ENCODE results near the gene LRRC49. TPM values are rescaled to one million over a fixed set of nuclear protein-coding genes. Genes with fewer than 3 reads are reported as not detected.
A peak's percentile ranks its signal among the peaks of the same experiment; 100 is the strongest.

Gene LRRC49
- total RNA-seq, 2 experiments from 2014 or later, result not detected

DNA sequence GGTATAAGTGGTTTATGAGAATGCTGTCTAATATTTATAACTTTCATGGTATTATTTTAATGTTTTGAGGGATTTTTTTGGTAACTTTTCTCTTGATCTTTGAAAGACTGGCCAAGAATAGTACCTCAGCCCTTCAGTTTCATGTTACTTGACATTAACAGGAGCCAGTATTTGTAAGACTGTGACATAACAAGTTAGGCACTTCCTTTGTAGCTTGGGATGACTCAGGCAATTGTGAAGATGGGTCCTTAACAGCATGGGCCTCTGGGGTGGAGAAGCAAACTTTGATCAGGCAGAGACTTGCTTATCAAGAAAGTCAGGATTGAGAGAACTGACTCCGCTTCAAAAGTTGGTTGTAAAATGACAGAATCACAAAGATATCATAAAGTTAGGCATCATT, 9.5 kb downstream of the LRRC49 start:
- ChIA-PET CTCF (ENCODE audit: unreplicated experiment) (no interaction called here), POLR2A (no interaction called here)
- H3K4me2 ChIP-seq (ENCODE audit: low read length), result no peak overlapping the region
- no peak overlapping the region for H3K4me3 ChIP-seq (ENCODE audit: low read depth, low read length, poor library complexity, severe bottlenecking)
- H3K79me2 ChIP-seq (ENCODE audit: insufficient read depth, low read depth, low read length), result no peaks in the 10 kb centered on the region
- intact Hi-C loops (cut with micrococcal nuclease; ENCODE audit: unreplicated experiment), result no loop called here
- H3K4me1 ChIP-seq (ENCODE audit: insufficient read depth, low read length, poor library complexity, severe bottlenecking), result no peaks in the 10 kb centered on the region
- H2AFZ ChIP-seq (ENCODE audit: low read length), result no peak overlapping the region
- H3K27ac ChIP-seq (ENCODE audit: low read depth, low read length, poor library complexity, severe bottlenecking), result no peak overlapping the region
- H3K9me2 ChIP-seq (ENCODE audit: insufficient read depth, low read length), result no peaks in the 10 kb centered on the region
- no peaks in the 10 kb centered on the region for H4K20me1 ChIP-seq (ENCODE audit: insufficient read depth, low read length)
- no peak for DNase-seq (ENCODE audit: low spot score)
- no peak for TF ChIP-seq CTCF (conservative IDR thresholded peaks at IDR 0.05; ENCODE audit: low read length)
- no peak for TF ChIP-seq EZH2phosphoT487 (IDR thresholded peaks at IDR 0.05; ENCODE audit: borderline replicate concordance, low read depth, low read length)
- no TSS peak for BruUV-seq (replicated peaks)
- no peaks in the 10 kb centered on the region for H3K36me3 ChIP-seq (ENCODE audit: insufficient read depth, low read length)
- H3K9me3 ChIP-seq (ENCODE audit: low read length), result no peaks in the 10 kb centered on the region

DNA sequence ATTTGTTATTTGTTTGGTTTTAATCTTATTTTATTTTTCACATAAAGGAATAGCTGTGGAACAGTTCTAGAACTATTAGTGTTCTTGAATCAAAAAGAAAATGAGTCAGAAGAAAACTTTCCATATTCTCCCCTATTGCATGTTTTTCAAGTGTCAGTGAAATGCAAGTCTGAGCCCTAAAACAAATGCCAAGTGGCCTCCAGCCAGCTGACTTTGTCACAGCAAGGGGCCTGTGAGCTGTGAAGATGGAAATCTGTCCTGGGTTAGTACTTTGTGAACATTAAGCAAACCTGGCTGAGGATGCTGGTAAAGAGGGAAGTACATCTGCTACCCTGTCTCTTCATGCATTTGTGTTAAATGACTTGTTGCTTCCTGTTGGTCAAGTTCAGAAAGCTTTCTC, 14.2 kb downstream of the LRRC49 start:
- H3K4me3 ChIP-seq (ENCODE audit: low read depth, low read length, poor library complexity, severe bottlenecking), result no peak overlapping the region
- H3K9me3 ChIP-seq (ENCODE audit: low read length), result peaks cover 6% of the 10 kb centered on the region; the same call in 1 of the 2 replicates
- intact Hi-C loops (cut with micrococcal nuclease; ENCODE audit: unreplicated experiment), result no loop called here
- no peaks in the 10 kb centered on the region for H4K20me1 ChIP-seq (ENCODE audit: insufficient read depth, low read length)
- CTCF ChIA-PET (ENCODE audit: unreplicated experiment), result no interaction called here
- H3K9me2 ChIP-seq (ENCODE audit: insufficient read depth, low read length), result no peaks in the 10 kb centered on the region
- no peak for TF ChIP-seq CTCF (conservative IDR thresholded peaks at IDR 0.05; ENCODE audit: low read length)
- no peaks in the 10 kb centered on the region for H3K79me2 ChIP-seq (ENCODE audit: insufficient read depth, low read depth, low read length)
- DNase-seq (ENCODE audit: low spot score), result no peak
- POLR2A ChIA-PET, result interaction anchor here (0.7 kb wide), 1 partner anchor 156 kb away, joined by 3 read pairs; no protein-coding TSS in a partner anchor
- no peak overlapping the region for H2AFZ ChIP-seq (ENCODE audit: low read length)
- no peaks in the 10 kb centered on the region for H3K36me3 ChIP-seq (ENCODE audit: insufficient read depth, low read length)
- no TSS peak for BruUV-seq (replicated peaks)
- H3K27ac ChIP-seq (ENCODE audit: low read depth, low read length, poor library complexity, severe bottlenecking), result no peak overlapping the region
- no peaks in the 10 kb centered on the region for H3K4me1 ChIP-seq (ENCODE audit: insufficient read depth, low read length, poor library complexity, severe bottlenecking)
- H3K4me2 ChIP-seq (ENCODE audit: low read length), result no peak overlapping the region

DNA sequence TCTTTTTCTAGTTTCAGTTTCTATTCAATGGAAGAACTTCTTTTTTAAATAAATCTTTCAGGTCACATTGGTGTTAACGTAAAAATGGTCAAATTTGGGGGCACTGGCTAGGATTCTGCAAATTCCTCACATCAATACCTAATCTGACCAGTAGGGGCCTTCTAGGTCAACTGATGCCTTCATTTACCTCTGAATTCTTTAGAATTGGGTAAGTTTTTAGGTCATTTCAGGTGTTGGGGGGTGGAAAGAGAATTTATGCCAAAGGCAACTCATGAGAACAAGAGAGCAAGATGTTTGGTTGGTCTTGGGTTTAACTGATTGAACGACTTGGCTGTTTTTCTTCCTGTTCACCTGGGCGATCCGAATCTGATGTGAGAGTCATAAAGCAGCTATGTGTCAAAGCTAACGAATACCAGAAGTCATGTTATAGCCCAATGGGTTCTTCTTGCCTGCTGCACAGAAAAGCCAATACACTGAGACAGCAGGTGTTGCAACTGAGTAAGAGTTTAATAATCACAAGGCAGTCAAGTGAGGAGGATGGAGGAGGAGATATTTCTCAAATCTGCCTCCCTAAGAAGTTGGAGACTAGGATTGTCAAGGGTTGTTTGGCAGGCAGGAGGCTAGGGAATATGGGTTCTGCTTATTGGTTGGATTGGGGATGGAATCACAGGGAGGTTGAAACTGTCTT, 15.3 kb downstream of the LRRC49 start:
- no TSS peak for BruUV-seq (replicated peaks)
- H3K79me2 ChIP-seq (ENCODE audit: insufficient read depth, low read depth, low read length), result no peaks in the 10 kb centered on the region
- CTCF ChIA-PET (ENCODE audit: unreplicated experiment), result no interaction called here
- no peak overlapping the region for H3K4me2 ChIP-seq (ENCODE audit: low read length)
- DNase-seq (ENCODE audit: low spot score), result no peak
- TF ChIP-seq CTCF (conservative IDR thresholded peaks at IDR 0.05; ENCODE audit: low read length) (peak; percentile 70), EZH2phosphoT487 (IDR thresholded peaks at IDR 0.05; ENCODE audit: borderline replicate concordance, low read depth, low read length) (no peak)
- H3K4me1 ChIP-seq (ENCODE audit: insufficient read depth, low read length, poor library complexity, severe bottlenecking), result no peaks in the 10 kb centered on the region
- intact Hi-C loops (cut with micrococcal nuclease; ENCODE audit: unreplicated experiment), result no loop called here
- no peaks in the 10 kb centered on the region for H3K9me2 ChIP-seq (ENCODE audit: insufficient read depth, low read length)
- H3K9me3 ChIP-seq (ENCODE audit: low read length), result peaks cover 6% of the 10 kb centered on the region; the same call in 1 of the 2 replicates
- no peaks in the 10 kb centered on the region for H4K20me1 ChIP-seq (ENCODE audit: insufficient read depth, low read length)
- no peaks in the 10 kb centered on the region for H3K36me3 ChIP-seq (ENCODE audit: insufficient read depth, low read length)
- no peak overlapping the region for H3K27ac ChIP-seq (ENCODE audit: low read depth, low read length, poor library complexity, severe bottlenecking)
- no peak overlapping the region for H3K4me3 ChIP-seq (ENCODE audit: low read depth, low read length, poor library complexity, severe bottlenecking)
- no peak overlapping the region for H2AFZ ChIP-seq (ENCODE audit: low read length)
- POLR2A ChIA-PET, result no interaction called here
